Fibroblast of pulmonary artery (primary cell): ENCODE results near the gene TTC31.

Experiments
- DNase-seq: peaks from one replicate; pipeline ENCODE4 v3.0.0-alpha.2; 2010; ENCODE audit warnings: low read depth
- H3K4me3 ChIP-seq: replicated peaks from 2 replicates; pipeline ENCODE4 v1.5.1; 2011; ENCODE audit warnings: low read depth, mild to moderate bottlenecking, control low read depth, low read length, moderate library complexity
- TF ChIP-seq, protein P1 (sequence below): IDR thresholded peaks from 2 replicates; pipeline ENCODE4 v1.5.1; 2011; ENCODE audit warnings: mild to moderate bottlenecking, control low read depth, low read length, inconsistent platforms; ENCODE audit errors: missing control alignments

Gene TTC31

DNA sequence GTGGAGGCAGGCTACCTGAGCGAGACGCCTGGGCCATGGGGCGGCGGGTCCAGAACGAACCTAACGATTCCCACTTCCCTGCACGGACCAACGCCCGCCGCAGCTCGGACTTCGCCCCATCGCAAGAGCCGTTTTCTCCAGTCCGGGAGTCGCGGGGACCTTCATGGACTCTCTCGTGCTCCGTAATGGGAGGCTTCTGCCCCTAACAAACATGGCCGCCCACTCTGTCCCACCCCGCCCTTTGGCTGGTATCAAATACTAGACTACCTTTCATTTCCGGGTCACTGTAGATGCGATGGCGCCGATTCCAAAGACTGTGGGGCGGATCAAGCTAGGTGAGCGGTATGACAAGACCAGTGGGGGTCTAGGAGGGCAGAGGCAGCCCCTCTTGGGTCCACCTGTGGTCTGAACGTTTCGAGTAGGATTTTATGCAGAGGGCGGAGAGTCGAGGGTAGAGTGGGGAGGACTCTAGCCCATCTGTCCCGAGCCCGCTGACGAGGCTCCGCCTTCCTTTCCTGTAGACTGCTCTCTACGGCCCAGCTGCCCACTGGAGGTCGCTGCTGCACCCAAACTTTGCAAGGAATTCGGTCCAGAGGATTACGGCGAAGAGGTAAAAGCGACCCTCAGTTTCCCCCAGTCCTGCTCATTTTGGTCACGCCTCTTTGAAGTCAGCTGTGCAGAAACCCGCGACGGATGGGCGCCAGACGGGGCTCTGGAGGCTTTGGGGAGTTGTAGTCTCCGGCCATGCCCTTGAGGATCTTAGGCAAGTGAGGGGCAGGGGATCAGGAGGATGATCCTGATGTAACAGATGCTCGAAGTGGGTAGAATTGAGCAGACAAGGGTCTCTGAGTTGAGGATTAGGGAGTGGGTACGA, at the start of gene TTC31, which contains the start of gene CCDC142:
Gene TTC31 (plus strand): TSS at position 281 of the 874 bp plus-strand sequence. CDS start 15 bp downstream, at position 296.
Gene CCDC142 (minus strand): TSS at position 198 of the 874 bp plus-strand sequence. CDS start 161 bp downstream, at position 37.
- DNase-seq, result peak; percentile 96
- peak within 1 kb of the TSS; percentile 98 for H3K4me3 ChIP-seq
- TF ChIP-seq, protein P1, sequence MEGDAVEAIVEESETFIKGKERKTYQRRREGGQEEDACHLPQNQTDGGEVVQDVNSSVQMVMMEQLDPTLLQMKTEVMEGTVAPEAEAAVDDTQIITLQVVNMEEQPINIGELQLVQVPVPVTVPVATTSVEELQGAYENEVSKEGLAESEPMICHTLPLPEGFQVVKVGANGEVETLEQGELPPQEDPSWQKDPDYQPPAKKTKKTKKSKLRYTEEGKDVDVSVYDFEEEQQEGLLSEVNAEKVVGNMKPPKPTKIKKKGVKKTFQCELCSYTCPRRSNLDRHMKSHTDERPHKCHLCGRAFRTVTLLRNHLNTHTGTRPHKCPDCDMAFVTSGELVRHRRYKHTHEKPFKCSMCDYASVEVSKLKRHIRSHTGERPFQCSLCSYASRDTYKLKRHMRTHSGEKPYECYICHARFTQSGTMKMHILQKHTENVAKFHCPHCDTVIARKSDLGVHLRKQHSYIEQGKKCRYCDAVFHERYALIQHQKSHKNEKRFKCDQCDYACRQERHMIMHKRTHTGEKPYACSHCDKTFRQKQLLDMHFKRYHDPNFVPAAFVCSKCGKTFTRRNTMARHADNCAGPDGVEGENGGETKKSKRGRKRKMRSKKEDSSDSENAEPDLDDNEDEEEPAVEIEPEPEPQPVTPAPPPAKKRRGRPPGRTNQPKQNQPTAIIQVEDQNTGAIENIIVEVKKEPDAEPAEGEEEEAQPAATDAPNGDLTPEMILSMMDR, result peak; percentile 87

DNA sequence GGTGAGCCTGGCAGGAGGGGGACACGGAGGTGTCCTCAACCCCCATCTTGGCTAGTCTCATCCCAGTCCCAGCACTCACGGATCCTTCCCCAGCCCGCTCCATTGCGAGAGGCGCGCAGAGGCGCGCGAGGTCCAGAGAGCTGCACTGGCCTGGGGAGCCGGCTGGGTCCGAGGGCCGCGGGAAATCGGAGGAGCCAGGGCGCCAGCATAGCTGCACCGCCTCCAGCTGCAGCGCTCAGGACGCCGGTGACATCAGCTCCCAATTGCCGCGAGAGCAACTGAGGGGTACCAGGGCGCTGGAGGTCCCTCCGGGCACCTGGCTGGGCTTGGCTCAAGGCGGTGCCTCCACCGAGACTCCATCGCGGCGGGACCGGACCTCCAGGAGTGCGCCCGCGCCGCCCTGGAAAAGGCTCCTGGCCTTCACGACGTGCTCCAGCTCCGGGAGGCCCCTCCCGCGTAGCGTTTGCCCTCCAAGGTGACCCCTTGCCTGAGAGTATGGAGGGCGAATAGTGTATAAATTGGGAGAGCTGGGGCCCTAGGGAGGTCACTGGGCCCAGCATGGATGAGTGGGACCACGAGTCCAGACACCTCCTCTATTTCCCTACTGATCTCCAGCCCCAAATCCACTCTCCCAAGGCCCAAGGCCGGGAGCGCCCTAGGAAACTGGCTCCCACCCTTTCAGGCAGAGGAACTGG, 46.6 kb upstream of the TTC31 start:
- H3K4me3 ChIP-seq, result no peak overlapping the region
- TF ChIP-seq, protein P1, result no peak
- DNase-seq, result no peak

DNA sequence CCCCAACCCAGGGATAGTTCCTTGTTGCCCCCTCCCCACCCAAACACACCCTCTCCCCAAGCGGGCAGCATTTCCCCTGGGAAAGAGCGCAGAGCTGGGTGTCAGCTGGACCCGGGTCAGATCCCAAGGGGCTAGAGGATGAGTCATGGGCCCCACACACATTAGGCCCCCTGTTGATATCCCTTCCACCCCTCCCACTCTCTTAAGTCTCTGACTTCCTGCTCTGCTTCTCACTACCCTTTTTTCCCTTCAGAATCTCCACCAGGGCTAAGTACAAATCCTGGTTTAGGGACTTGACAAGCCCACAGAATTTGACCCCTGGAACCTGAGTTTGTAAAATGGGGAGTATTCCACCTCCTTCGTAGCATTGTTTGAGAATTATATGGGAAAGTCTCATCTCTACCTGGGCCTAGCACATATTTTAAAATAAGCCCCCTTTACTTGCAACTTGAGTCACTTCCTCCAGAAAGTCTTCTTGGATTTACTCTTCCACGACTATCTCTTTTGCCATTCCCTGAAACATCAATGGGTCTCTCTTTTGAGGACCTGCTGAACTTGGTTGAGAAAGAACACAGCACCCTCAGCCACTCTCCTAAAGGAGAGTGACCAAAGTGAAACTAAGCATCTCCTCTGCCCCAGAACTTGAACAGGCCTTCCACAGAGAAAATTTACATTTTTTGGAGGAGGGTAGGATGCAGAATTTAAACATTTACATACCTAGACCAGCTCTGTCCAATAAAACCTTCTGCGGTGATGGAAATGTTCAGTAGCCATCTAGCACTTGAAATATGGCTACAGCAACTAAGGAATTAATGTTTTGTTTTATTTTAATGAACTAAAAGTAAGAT, 45.8 kb upstream of the TTC31 start:
- no peak overlapping the region for H3K4me3 ChIP-seq

DNA sequence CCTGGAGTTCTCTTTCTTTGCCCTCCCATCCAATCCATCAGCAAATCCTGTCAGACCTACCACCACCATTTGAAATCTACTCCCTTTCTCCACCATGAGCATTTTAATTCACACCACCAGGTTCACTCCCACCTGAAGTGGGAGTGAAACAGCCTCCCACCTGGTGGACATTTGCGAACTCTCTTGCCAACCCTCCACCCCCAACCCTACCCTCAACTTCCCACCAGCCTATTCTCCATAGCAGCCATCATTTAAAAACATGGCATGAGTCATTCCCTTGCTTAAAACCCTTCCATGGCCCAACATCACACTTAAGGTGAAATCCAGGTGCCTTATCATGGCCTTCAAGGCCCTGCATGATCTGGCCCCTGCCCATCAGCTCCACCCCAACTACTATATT, 44.6 kb upstream of the TTC31 start:
- no peak overlapping the region for H3K4me3 ChIP-seq
- DNase-seq, result no peak
- TF ChIP-seq, protein P1, result no peak

More for the DNA sequence above, 45.8 kb upstream of the TTC31 start:
- peak; percentile 26 for DNase-seq
- TF ChIP-seq, protein P1, result no peak

DNA sequence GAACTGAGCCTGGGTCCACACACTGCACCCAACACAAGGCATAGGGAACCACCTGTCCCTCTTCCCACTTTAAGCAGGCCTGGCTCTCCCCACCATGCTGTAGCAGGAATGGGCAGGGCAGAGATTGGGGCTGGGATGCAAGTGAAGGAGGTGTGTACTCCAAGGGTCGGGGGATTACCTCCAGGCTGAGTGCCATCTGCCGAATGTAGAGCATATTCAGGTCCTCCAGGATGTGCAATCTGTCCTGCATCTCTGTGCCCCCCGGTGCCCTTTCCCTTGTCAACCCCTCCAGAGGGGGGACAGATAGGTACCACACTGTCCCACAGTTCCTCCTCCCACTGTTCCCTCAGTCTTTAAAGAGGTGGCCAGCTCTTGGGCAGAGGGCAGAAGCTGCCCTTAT, 43.5 kb upstream of the TTC31 start:
- TF ChIP-seq, protein P1, result no peak
- no peak for DNase-seq
- H3K4me3 ChIP-seq, result peak overlapping the region; percentile 68

DNA sequence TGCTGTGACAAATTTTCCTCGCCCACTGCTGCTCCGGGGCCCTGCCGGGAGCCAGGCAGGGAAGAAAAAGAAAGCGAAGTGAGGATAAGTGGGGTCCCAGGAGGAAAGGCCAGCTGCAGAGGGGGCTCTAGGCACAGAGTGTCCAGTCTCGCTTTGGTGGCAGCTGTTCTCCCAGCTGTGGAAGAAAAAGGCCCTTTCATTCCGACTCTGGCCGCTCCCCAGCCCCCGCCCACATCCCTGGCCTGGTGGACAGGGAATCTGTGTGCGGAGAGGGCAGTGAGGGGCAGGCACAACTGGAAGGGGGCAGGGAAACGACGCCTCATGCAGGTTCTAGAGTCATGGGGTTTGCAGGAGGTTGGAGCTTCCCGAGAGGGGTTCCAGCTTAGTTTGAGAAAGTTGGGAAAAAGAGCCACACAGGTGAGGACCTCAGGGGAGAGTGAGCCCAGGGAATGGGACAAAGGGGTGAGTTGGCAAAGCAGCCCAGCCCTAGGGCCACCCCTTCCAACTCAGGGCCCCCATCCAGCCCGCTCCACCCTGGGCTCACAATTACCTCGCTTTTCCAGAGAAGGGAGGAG, 43.0 kb upstream of the TTC31 start:
- peak overlapping the region; percentile 68 for H3K4me3 ChIP-seq
- DNase-seq, result peak; percentile 67
- TF ChIP-seq, protein P1, result no peak
